Lung (tissue), 12 donors: ENCODE results near the gene SLC41A3. TPM values are rescaled to one million over a fixed set of nuclear protein-coding genes. Genes with fewer than 3 reads are reported as not detected.

ENCODE experiments used
- ATAC-seq: fragments of 200-7000 bp; cut with Tn5 transposase; one replicate; pipeline ENCODE4 v1.9.1; 2020; ENCODE audit warnings: moderate number of reproducible peaks; ENCODE audit not compliant: insufficient read depth, low FRiP score
- DNase-seq, 3 donors: peaks; one replicate each; pipeline ENCODE4 v3.0.0-alpha.2; 2013 to 2017
- H3K27ac ChIP-seq, 2 donors: one replicate each; pipeline ENCODE4 v1.5.1; 2013; ENCODE audit warnings: mild to moderate bottlenecking in 2 of 2, moderate library complexity in 2 of 2, control low read depth in 1 of 2, inconsistent platforms in 1 of 2, low read depth in 1 of 2, low read length in 1 of 2
- H3K27me3 ChIP-seq, 3 donors: one replicate each; pipeline ENCODE4 v1.5.1; 2013; ENCODE audit warnings: low read length in 2 of 3; ENCODE audit not compliant: control insufficient read depth in 3 of 3, insufficient read depth in 3 of 3
- H3K36me3 ChIP-seq, 4 donors: one replicate each; pipeline ENCODE4 v1.5.1; 2013; ENCODE audit warnings: low read length in 4 of 4, mild to moderate bottlenecking in 1 of 4, moderate library complexity in 1 of 4; ENCODE audit not compliant: control insufficient read depth in 4 of 4, insufficient read depth in 4 of 4
- H3K4me1 ChIP-seq, 5 donors: one replicate each; pipeline ENCODE4 v1.5.1; 2013; ENCODE audit warnings: low read length in 5 of 5, mild to moderate bottlenecking in 2 of 5, moderate library complexity in 1 of 5; ENCODE audit not compliant: control insufficient read depth in 5 of 5, insufficient read depth in 5 of 5
- H3K4me3 ChIP-seq: one replicate; pipeline ENCODE4 v1.5.1; 2013; ENCODE audit warnings: mild to moderate bottlenecking, control low read depth, moderate library complexity
- H3K9ac ChIP-seq, 2 donors: one replicate each; pipeline ENCODE4 v1.5.1; 2013; ENCODE audit warnings: low read length in 2 of 2, control low read depth in 1 of 2; ENCODE audit not compliant: insufficient read depth in 1 of 2
- H3K9me3 ChIP-seq, 4 donors: one replicate each; pipeline ENCODE4 v1.5.1; 2013; ENCODE audit warnings: low read length in 3 of 4, mild to moderate bottlenecking in 1 of 4, moderate library complexity in 1 of 4; ENCODE audit not compliant: control insufficient read depth in 4 of 4, insufficient read depth in 3 of 4
- WGBS, 2 donors: extraction: QIAGEN DNeasy Blood & Tissue Kit; methylation state at CpG; one replicate each; pipeline ENCODE4 v1.1.7; 2013; 5-methylcytosine and 5-hydroxymethylcytosine counted together
- polyA plus RNA-seq, 2 donors: library from polyadenylated mRNA; stranded (reverse); fragments of 200-250 nt; gene quantifications; one replicate each; pipeline ENCODE4 v1.2.1, GENCODE V29; 2013
- total RNA-seq, 2 donors: library from RNA; depleted of rRNA in 1 of 2; stranded (reverse); fragments of >200 nt in 1 of 2; gene quantifications; one replicate each; pipeline ENCODE4 v1.2.1, GENCODE V29; 2014 to 2021
- TF ChIP-seq, protein P1 (sequence below): IDR thresholded peaks from 2 replicates; pipeline ENCODE4 v1.5.1; 2012; ENCODE audit warnings: mild to moderate bottlenecking; ENCODE audit errors: control extremely low read depth, extremely low read depth
- donor health status: control.
- donor health status: control.
- donor health status: Bipolar disorder and iron deficiency.
- donor health status: healthy.
- donor health status: DM: yes; HTN: yes; CAD: no.

SLC41A3 gene
- total and polyA plus RNA-seq, 4 donors, result 16.9 to 50.2 (median 34.8) TPM

DNA sequence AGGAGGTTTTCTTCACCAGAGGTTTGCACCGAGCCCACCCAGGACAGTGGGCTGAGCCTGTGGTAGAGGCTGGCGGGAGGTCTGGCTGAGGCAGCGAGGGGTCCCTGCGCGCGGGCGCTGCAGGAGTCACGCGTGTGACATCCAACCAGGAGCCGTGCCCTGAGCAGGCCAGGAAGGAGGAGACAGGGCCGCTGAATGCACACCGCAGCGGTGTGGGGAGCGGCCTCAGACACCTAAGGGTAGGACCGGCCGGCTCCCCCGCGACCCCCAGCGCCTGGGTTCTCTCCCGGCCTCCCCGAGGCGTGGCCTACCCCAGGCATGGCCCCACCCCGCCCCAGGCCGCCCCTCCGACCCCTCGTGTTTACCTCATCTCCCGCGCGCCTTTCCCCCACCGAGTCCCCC, 412 bp downstream of the SLC41A3 start:
- no peaks in the 10 kb centered on the region for H3K27me3 ChIP-seq
- H3K4me3 ChIP-seq, result peak overlapping the region; percentile 77
- H3K4me1 ChIP-seq, result peaks cover 0 to 6% (median 0%) of the 10 kb centered on the region in 5 donors
- TF ChIP-seq, protein P1, sequence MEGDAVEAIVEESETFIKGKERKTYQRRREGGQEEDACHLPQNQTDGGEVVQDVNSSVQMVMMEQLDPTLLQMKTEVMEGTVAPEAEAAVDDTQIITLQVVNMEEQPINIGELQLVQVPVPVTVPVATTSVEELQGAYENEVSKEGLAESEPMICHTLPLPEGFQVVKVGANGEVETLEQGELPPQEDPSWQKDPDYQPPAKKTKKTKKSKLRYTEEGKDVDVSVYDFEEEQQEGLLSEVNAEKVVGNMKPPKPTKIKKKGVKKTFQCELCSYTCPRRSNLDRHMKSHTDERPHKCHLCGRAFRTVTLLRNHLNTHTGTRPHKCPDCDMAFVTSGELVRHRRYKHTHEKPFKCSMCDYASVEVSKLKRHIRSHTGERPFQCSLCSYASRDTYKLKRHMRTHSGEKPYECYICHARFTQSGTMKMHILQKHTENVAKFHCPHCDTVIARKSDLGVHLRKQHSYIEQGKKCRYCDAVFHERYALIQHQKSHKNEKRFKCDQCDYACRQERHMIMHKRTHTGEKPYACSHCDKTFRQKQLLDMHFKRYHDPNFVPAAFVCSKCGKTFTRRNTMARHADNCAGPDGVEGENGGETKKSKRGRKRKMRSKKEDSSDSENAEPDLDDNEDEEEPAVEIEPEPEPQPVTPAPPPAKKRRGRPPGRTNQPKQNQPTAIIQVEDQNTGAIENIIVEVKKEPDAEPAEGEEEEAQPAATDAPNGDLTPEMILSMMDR, result no peak
- peaks cover 0 to 3% (median 0%) of the 10 kb centered on the region in 4 donors for H3K9me3 ChIP-seq
- H3K36me3 ChIP-seq, result no peaks in the 10 kb centered on the region
- peak; percentile 37 for ATAC-seq
- peak overlapping the region; percentile 26 to 41 for H3K9ac ChIP-seq
- WGBS, 2 donors, result 0 to 1% methylated on average over 26 to 29 of the region's 30 CpGs
- H3K27ac ChIP-seq, result peak overlapping the region; percentile 86 to 97
- peak in 2 of 3 donors; percentile 55 to 60 for DNase-seq

DNA sequence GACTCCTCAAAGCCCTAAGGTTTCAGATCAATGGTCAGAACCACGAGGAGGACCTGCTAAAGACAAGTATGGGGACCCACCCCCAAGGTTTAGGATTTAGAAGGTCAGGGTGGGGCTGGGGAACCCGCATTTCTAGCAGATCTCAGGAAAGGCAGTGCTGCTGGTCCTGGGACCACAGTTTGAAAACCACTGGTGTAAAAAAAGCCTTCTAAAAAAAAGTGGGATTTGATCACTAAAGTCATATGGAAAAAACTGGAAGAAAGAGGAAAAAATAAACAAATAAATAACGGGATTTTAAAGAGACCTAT, 832 bp downstream of the SLC41A3 start:
- no peaks in the 10 kb centered on the region for H3K27me3 ChIP-seq
- no peaks in the 10 kb centered on the region for H3K36me3 ChIP-seq
- WGBS, 2 donors, result 26 to 31% methylated on average over 3 of the region's 3 CpGs
- ATAC-seq (no peak), DNase-seq (no peak)
- H3K4me1 ChIP-seq, result peaks cover 0 to 6% (median 0%) of the 10 kb centered on the region in 5 donors
- TF ChIP-seq, protein P1, result no peak
- H3K4me3 ChIP-seq, result peak overlapping the region; percentile 77
- peaks cover 0 to 3% (median 0%) of the 10 kb centered on the region in 4 donors for H3K9me3 ChIP-seq
- peak overlapping the region; percentile 26 to 41 for H3K9ac ChIP-seq
- peak overlapping the region in 1 of 2 donors; percentile 97 for H3K27ac ChIP-seq

DNA sequence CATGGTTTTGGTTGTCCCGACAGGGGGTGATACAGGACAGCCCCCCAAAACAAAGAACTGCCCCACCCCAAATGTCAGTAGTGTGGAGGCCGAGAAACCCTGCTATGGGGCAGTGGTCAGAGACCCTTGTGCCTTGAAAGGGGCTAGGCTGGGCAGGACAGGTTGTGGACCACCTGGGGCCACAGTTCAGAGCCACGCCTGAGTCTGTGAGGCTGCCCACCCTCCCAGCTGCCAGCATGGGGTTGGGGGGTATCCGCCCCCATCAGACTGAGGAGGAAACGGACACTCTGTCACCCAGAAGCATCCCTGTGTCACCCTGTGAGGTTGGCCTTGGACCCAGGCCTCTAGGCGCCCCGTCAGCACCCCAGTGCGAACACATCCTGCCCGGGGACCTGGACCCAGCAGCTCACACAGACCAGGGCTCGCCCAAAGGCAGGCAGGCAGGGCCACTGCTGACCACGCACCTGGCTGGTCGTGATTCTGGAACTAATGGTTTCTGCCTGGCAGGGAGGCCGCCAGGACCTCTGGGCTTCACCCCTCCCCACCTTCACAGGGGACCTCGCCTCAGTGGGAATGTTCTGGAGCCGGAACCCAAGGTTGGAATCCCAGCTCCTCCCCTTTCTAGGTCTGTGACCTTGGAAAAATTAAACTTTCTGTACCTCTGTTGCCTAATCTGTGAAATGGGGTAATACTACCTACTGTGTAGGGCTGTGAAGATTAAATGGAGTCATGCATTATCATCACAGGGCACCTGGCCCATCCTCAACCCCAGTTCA, 1.4 kb downstream of the SLC41A3 start:
- TF ChIP-seq, protein P1, result no peak
- Histone ChIP-seq H3K4me3 (no peak overlapping the region), H3K9ac (peak overlapping the region in 1 of 2 donors; percentile 26), H3K4me1 (peaks cover 0 to 6% (median 0%) of the 10 kb centered on the region in 5 donors), H3K36me3 (no peaks in the 10 kb centered on the region), H3K9me3 (peaks cover 0 to 3% (median 0%) of the 10 kb centered on the region in 4 donors), H3K27ac (peak overlapping the region; percentile 3 to 13), H3K27me3 (no peaks in the 10 kb centered on the region)
- ATAC-seq (no peak), DNase-seq (no peak)
- WGBS, 2 donors, result 94 to 97% methylated on average over 15 of the region's 15 CpGs
